GM21528 (cell line): ENCODE results near the gene MYF5.

Experiments
- ATAC-seq: cut with Tn5 transposase; IDR thresholded peaks from one replicate; pipeline ENCODE4 v1.9.1; 2021; ENCODE audit warnings: mild to moderate bottlenecking, moderate library complexity; ENCODE audit not compliant: unreplicated experiment, low FRiP score

Gene MYF5

GRCh38 chr12:80707126-80707829 is 9.4 kb upstream of the MYF5 start, which contains the start of gene MYF6:
TSS of gene MYF6 (plus strand) at chr12:80707634. CDS start at chr12:80707720, 86 bp downstream.
- ATAC-seq = no peak

- no peak for ATAC-seq
Measured at GRCh38 chr12:80707830-80708258, 8.9 kb upstream of the MYF5 start.

- ATAC-seq = no peak
Measured at GRCh38 chr12:80708259-80708974, 8.3 kb upstream of the MYF5 start.

GRCh38 chr12:80708975-80709328 is 7.8 kb upstream of the MYF5 start:
- no peak for ATAC-seq

- no peak for ATAC-seq
Measured at GRCh38 chr12:80709811-80710726, 6.6 kb upstream of the MYF5 start.

- ATAC-seq = no peak
Measured at GRCh38 chr12:80710727-80711449, 5.8 kb upstream of the MYF5 start.

GRCh38 chr12:80711866-80712265 is 4.8 kb upstream of the MYF5 start:
- ATAC-seq = no peak

- no peak for ATAC-seq
Measured at GRCh38 chr12:80712866-80713265, 3.8 kb upstream of the MYF5 start.

GRCh38 chr12:80713419-80713818 is 3.3 kb upstream of the MYF5 start:
- no peak for ATAC-seq

- no peak for ATAC-seq
Measured at GRCh38 chr12:80714055-80714454, 2.7 kb upstream of the MYF5 start.

GRCh38 chr12:80714846-80715245 is 1.9 kb upstream of the MYF5 start:
- ATAC-seq = no peak

GRCh38 chr12:80715713-80716249 is 931 bp upstream of the MYF5 start:
- ATAC-seq = no peak

- no peak for ATAC-seq
Measured at GRCh38 chr12:80717856-80718255, 1.1 kb downstream of the MYF5 start.

- ATAC-seq = no peak
Measured at GRCh38 chr12:80720516-80720915, 3.8 kb downstream of the MYF5 start.

- ATAC-seq = no peak
Measured at GRCh38 chr12:80721326-80721725, 4.6 kb downstream of the MYF5 start.

GRCh38 chr12:80745851-80746505 is 29.3 kb downstream of the MYF5 start:
- ATAC-seq = no peak

GRCh38 chr12:80747800-80748199 is 31.1 kb downstream of the MYF5 start:
- ATAC-seq = no peak

- ATAC-seq = no peak
Measured at GRCh38 chr12:80749456-80749855, 32.7 kb downstream of the MYF5 start.

GRCh38 chr12:80752464-80752863 is 35.8 kb downstream of the MYF5 start:
- ATAC-seq = no peak

GRCh38 chr12:80754274-80754673 is 37.6 kb downstream of the MYF5 start:
- ATAC-seq = no peak
